HG03025 (cell line): Measurements from ENCODE around the gene LYPD1.

Experiments used
- ATAC-seq: cut with Tn5 transposase; IDR thresholded peaks from one replicate; pipeline ENCODE4 v1.9.1; 2021; ENCODE audit warnings: mild to moderate bottlenecking, moderate library complexity; ENCODE audit not compliant: unreplicated experiment, low FRiP score

LYPD1 gene

DNA sequence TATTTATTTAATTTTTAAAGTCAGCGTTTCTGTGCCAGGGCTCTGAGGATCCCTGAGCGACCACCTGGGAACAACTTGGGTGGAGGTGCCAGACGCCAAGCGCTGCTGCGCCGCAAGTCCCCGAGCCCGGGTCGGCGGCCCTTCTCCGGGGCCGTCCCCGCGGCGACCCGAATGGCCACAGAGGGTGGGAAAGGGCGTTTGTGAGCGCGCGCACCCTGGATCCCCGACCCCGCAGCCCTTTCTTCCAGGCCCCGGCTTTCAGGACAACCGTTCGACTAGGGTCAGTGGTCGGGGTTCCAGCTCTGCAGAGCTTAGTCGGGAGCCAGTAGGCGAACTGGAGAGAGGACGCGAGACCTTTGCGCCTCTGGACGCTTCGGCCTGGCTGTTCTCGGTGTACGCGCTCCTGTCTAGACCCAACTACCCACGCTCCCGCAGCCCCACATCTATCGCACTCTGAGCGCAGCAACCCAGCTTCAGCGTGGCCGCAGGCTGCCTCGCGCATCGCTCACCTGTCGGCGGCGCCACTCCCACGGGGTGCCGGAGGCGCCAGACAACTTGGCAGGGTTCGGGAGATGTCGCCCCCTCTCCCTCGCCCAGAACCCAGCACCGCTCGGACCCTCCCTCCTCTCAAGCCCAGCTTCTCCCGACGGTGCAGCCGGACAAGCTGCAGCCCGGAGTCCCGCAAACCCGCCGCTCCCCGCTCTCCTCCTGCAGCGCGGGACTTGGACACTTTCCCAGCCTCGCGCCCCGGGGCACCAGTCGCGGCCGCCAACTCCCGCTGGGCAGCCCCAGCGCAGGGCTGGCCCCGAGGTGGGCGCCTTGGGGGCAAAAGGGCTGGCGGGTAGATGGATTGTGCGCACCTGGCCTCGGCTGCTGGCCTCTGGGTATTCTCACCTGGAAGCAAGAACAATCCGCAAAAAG, 758 bp downstream of the LYPD1 start:
- ATAC-seq, result no peak

DNA sequence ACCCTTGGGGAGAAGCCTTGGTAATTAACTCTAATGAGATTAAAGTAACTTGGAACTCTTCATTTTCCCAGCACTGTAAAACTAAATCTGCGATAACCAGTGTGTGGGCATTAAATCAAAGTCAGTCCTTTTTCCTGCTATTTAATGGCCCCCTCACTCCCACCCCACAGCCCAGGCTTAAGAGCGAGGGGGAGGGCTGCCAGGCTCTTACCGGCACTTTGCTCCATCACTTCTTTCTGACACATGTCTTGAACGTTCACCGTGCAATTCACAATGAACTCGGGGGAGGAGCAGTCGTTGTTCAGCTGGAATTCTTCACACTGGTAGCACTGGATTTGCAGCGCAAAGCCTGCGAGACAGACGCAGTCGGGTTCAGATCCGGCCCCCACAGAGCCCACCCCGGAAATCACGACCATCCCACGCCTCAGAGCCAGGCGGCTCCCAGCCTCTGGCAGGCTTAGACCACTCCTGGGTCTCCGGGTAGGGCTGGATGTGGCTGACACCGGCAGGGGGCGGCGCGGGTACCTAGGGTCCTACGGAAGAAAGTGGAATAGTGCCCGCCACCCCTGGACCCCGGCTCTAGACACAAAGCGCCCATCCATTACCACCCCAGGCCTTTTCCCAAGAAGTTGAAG, 1.7 kb downstream of the LYPD1 start:
- ATAC-seq, result no peak

DNA sequence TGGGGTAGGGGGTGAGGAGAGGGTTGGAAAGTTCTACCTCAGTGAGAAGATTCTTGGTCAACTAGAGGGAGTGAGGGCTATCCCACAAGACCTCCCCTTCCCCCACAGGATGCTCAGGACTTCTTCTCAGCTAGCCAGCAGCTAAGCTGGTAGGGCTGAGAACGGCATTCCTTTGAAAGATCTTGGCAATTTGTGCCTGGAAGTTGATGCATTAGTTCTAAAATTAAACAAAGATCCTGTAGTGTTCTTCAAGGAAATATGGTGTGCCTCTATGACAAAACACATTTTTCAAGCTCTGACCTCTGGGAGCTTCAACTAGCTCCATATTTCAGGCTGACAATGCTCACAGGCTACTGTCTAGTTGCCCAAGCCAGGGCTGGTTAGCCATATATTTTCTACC, 2.3 kb downstream of the LYPD1 start:
- ATAC-seq, result no peak

DNA sequence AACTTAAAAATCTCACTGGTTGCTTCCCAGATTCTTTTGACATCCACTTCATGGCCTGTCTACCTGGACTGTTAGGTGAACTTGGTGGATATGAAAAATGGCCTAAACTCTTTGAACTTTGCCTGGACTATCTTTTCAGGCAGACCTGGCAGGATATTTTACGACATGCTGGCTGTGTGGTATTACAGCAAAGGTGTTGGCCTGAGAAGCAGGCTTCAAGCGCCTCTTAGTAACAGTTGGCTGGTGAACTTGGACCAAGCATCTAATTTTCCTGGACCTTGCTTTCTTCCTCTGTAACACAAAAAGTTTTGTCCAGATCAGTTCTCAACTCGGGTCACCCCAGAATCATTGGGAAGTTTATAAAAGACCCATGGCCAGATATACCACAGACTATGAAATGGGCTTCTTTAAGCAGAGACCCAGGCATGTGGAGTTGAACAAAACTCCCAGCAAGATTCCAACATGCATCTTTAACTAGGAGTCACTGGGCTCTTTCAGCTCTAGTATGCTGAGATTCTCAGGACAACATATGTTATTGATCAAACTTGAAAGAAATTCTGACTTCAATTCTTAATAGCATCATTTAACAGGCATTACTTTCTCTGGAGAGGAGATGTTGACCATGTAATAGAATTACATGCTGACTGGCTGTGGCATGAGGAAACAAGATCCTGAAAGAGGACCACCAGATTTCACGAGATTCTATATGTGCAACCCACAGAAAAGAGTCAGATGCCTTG, 4.4 kb downstream of the LYPD1 start:
- no peak for ATAC-seq

DNA sequence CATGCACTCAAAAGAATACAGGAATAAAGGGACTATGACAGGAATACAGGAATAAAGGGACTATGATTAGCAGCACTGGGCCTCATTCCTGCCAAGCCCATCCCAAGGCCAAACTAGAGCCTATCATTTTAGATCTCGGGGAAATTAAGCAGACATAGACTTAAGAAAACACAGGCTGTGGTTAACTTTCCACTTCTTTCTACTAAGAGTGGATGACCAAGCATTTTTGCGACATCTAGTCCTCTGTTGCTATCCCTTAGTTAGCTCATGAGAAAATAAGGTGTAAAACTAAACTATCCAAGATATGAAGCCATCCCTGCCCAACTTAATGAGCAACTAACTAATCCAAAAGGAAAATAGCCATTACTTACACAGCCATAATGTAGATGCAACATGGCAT, 5.9 kb downstream of the LYPD1 start:
- no peak for ATAC-seq

DNA sequence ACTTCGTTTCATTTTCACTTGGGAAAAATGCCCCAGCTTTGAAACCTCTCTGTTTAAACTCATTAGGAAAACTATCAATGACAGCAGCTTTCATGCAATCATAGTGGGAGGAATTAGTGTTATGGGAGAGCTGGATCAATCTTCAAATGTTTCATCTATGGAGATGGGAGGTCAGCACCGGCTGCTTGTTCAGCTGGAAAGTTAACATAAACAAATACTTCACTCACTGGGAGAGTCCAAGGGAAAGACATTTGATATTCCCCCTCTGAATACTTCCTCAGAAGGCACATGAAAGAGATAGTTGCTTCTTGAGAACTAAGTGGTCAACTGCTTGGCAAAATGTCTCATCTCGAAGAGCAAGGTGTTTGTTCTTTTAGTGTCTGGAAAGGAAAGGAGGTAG, 7.3 kb downstream of the LYPD1 start:
- no peak for ATAC-seq

DNA sequence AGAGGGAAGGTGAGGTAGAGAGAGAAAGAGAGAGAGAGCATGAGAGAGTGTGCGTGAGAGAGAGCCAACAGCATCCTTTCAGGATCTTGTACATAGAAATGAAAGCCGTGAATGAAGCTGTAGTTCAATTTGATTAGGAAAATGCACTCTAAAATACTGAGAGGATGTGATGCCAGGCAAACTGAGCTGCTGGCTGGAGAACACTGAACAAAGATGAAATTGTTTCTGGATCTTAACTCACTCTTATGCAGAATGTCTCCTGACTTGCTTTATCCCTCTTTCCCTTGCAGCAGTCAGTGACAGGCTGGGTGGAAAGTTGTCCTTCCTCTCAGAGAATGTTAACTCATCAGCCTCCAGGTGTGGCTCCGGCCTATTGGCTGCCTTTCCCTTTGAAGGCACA, 10.7 kb downstream of the LYPD1 start:
- ATAC-seq, result no peak

DNA sequence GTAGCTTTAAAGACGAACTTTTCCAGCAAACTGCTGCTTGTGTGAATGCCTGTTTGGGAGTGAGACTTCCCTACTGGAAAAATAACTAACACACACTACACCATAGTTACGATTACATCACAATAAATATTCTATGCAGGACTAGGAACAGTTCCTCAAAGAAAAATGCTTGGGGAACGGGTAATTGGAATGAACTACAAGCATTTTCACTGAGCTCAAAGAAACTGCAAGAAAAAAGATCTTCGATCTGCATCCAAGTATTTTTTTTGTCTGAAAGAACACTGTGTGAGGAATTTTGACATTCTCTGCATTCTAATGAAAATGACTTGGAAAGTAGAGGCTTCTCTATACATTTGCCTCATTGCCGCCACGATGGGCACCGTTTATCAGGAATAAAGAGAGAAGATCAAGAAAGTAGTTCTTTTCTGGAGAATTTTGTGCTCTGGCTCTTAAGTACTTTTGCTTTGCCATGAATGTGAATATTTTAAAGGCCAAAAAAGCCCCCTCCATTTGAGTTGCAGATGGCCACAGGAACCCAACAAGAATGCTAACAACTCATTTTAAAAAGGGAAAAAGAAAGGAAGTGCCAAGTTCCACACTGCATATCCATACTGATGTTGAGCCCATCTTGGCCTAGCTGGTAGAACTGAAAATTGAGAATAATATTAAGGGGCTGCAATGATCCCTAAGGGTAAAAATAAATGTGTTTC, 13.6 kb downstream of the LYPD1 start:
- no peak for ATAC-seq

DNA sequence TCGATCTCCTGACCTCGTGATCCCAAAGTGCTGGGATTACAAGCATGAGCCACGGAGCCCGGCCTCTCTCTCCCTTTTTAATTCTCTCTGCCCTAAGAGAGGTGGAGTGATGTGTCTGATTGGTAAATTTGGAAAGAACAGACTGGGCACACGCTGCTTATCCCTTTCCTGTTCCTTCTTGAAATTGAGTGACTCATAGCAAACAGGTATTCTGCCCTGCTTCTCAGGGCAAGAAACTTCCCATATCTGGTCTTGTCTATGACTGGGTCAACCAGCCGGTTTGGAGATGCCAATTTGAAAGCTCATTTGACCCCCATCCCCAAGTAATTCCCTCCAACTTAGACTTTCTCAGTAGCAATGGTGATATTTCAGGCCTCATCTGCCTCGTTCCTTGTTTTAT, 15.0 kb downstream of the LYPD1 start:
- no peak for ATAC-seq

DNA sequence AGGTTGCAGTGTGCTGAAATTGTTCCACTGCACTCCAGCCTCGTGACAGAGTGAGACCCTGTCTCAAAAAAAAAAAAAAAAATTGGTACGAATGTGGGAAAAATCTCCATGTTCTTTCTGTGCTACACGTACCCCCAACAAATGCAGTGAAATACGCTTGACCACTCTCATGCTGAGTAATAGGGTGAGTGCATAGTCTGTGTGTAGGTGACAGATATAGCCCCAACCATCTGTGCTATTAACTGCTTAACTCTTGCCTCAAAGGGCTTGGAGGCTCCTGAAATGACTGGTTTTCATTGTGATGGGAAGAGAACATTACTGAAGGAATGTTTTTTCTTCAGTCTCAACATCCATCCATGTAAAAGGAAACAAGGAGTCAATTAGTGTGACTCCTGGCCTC, 15.7 kb downstream of the LYPD1 start:
- ATAC-seq, result no peak

DNA sequence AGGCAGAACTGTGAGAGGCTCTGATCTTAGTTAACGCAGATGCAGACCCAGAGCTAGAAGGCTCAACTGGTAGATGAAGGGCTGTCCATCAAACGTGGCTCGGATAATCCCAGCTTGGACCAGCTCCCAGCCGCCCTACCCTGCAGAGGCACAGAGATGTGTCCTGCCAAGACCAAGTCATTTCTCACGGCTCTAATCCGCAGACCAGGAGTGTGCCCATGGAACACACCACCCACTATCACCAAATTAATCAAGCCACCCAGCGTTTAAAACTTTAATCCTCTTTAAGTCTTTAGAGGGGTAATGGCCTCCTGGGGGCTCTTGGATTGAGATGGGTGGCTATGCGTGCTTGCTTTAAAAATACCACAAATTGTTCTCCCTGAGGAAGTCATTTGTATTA, 17.5 kb downstream of the LYPD1 start:
- no peak for ATAC-seq

DNA sequence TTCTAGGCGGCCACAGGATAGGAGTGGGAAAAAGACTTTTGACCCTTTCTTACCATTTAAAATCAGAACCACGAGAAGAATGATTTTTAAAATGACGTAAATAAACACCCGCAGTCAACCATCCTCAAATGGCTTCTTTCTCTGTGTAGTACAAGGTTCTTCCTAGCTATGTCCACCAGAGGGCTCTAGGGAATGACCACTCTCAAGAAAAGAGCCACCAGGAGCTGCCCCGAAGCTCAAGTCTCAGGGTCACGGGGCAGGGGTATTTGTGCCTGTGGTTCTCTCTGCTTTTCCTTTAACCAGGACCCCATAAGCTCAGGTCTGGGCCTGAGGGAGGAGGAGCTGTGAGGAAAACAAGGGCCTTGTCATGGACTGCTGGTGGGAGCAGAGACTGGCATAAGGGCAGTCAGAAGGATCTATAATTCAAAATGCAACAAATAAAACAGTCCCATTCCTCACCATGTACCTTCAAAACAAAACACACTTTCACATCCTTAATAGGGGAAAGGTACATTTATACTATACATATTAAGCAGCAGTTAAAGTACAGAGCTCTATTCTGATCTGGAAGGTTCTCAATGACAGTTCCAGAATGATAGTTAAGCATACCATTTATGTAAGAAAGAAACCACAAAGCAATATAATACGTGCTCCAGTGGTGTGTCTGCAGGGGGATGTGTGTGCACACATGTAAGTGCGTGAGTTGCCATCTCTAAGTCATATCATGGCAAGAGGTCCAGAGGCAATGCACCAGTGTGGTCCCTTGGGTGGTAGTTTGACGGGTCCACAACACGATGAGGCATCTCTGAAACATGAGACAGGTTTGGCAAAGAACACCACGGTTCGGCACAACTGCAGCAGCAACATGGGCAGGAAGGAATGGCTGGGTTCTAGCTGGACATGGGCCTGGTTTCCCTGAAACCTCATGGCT, 18.6 kb downstream of the LYPD1 start:
- ATAC-seq, result no peak

DNA sequence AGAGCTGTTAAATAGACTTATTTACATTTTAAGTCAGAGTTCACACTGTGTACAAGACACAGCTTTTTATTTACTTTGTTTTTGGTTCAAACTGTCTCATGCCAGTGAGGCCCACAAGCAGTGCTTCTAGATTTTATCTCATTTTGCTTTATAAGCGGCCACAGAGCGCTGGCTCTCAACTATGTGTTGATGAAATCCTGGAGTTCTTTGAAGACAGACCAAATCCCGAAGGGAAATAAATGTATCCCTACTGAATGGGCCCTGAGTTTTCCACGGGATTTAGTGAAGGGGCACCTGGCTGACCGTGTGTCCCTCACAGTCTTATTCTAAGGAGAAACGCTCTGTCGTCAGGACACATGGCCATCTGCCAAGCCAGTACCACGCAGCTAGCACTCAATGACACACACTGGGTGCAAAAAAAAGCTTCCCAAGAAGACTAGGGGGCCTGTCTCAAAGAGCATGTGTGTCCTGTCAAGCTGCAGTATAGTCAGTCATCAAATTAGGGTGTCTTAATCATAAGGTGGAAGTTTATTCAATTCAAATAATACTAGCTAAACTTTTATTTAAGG, 23.4 kb downstream of the LYPD1 start:
- ATAC-seq, result no peak

DNA sequence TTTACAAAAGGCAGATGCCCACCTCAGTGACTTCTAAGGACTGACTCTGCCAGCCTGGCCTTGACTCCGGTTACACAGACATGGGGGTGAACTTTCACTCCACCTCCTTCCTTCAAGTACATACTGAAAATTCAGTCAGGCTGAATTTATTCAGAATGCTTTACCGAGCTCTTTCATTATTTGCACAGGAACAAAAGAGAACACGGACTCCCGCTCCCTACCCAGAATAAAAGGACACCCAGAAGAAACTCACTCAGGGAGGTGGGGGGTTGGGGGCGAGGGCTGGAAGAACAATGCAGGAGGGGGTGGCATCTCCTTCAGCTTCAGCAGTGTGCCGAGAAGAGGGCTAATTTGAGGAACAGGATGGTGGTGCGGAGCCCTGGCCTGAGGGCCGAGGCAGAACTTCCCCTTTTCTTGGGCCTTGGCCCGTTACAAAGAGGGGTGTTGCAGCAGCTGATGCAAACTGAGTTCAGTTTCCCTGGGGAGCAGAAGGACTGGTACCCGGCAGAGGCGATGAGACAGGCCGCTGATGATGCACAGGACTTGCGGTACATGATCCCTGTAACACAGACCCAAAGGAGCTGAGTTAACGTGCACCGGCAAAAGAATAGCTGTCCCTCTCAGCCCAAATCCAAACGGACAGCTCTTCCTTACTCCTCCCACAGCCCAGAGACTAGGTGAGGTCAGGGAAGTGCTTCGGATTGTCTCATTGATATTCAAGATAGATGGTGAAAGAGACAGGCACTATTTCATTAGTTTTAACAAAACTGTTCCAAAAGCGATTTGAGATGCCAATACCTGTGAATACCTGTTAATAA, 24.1 kb downstream of the LYPD1 start:
- ATAC-seq, result no peak

DNA sequence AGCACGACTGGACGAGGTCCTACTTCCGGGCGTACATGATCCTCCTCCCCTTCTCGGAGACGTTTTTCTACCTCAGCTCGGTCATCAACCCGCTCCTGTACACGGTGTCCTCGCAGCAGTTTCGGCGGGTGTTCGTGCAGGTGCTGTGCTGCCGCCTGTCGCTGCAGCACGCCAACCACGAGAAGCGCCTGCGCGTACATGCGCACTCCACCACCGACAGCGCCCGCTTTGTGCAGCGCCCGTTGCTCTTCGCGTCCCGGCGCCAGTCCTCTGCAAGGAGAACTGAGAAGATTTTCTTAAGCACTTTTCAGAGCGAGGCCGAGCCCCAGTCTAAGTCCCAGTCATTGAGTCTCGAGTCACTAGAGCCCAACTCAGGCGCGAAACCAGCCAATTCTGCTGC, 24.8 kb downstream of the LYPD1 start:
- no peak for ATAC-seq

DNA sequence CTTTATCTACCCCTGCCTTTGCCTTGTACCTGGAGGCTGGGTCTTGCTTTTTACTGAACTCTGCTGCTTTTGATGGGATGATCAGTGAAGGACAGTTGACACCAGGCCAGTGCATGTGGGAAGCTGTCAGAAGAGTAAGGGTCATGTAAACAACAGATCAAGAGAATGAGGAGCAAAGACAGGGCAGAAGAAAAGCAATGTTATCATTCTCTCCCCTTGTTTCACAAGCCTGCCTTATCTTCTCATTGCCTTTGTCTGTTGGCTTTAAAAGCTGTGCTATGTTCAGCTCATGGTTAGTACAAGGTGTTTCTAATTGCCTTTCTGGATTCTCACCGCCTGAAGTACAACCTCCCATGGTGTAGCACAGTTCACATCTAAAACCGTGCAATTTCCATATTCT, 27.6 kb downstream of the LYPD1 start:
- ATAC-seq, result no peak

DNA sequence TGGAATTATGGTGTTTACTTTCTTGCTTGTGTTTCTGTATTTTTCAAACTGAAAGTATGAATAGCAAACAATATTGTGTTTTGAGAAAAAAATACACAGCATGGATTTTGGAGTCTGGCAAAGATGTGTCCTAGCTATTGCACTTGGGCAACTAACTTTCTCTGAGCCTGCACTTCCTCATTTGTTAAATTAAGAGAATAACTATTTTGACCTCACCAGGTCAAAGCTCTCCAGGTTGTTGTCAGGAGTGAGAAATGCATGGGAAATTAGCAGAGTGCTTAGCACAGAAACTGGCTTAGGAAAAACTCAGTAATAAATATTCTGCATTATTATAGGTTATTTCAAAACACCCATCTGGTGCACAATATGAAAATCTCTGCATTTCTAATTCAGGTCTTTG, 28.2 kb downstream of the LYPD1 start:
- no peak for ATAC-seq

DNA sequence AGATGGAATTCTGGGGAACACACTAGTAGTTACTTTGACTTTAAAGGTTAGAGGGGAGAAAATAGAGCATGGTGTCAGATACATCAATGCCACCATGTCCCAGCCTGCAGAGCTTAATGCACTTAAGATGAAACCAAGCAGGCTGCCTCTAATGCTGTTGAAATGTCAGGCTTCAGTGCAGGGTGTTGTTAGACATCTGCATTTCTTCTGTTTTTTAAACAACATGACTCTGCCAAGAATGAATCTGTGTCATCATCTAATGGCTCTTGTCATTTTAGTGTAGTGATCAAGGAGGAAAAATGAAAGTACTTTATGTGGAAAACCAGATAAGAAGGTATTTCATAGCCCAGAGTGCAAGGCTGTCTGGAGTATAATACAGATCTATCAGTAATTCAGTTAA, 29.9 kb downstream of the LYPD1 start:
- no peak for ATAC-seq
